HCT116 (cell line): ENCODE measurements around the gene SPDYE4. TPM values are rescaled to one million over a fixed set of nuclear protein-coding genes. Genes with fewer than 3 reads are reported as not detected.

Experiments used
- ATAC-seq: fragments of 200-7000 bp; cut with Tn5 transposase; 2 replicates; pipeline ENCODE4 v1.9.1; 2020; ENCODE audit warnings: mild to moderate bottlenecking, moderate library complexity
- BruUV-seq: library from RNA; stranded (reverse); fragments of 400-500 nt; replicated peaks from 2 replicates; lab custom pipeline; 2021; lab: Mats Ljungman, UMichigan
- CTCF ChIA-PET: fragments of 300-600 bp; sonication (Branson Sonifier 250); formaldehyde crosslinking; loops from one replicate; lab custom pipeline; 2021; ENCODE audit warnings: antibody characterized with exemption; lab: Charles Lee
- POLR2A ChIA-PET: fragments of 300-600, 350-600 bp; sonication (Branson Sonifier 250); formaldehyde crosslinking; loops from one replicate; lab custom pipeline; 2021; ENCODE audit warnings: antibody characterized with exemption; lab: Charles Lee
- RAD21 ChIA-PET, 2 experiments: fragments of 300-600 bp; sonication (Branson Sonifier 250); formaldehyde crosslinking; loops; one replicate each; lab custom pipeline; 2023; ENCODE audit warnings: low total read pairs in 2 of 2; ENCODE audit not compliant: uncharacterized antibody in 2 of 2, unreplicated experiment in 2 of 2, low non-redundant PET in 1 of 2; lab: Charles Lee
- DNase-seq: peaks from one replicate; pipeline ENCODE4 v3.0.0-alpha.2; 2010; ENCODE audit warnings: low read depth, low spot score
- H2AFZ ChIP-seq: fragments of 200-600 bp; shearing (Covaris generic), sonication (generic); 2 replicates; pipeline ENCODE4 v1.6.1; 2017; ENCODE audit warnings: low read depth, mixed run types, mixed read lengths, antibody characterized with exemption, low read length; ENCODE audit not compliant: poor library complexity, severe bottlenecking
- H3K27ac ChIP-seq: 2 replicates; pipeline ENCODE4 v1.5.1; 2012; ENCODE audit warnings: low read depth, low read length
- H3K27me3 ChIP-seq: fragments of 200-600 bp; sonication (generic); 2 replicates; pipeline ENCODE4 v1.6.1; 2016; ENCODE audit warnings: mixed run types, low read length, mixed read lengths; ENCODE audit not compliant: insufficient read depth
- H3K36me3 ChIP-seq, 2 experiments: fragments of 200-500 bp in 1 of 2; fragments of 200-600 bp in 1 of 2; sonication (Bioruptor generic) in 1 of 2; sonication (generic) in 1 of 2; 2 replicates each; pipeline versions ENCODE4 v1.5.1 to v1.6.1; 2014 to 2016; ENCODE audit warnings: low read length in 2 of 2, inconsistent platforms in 1 of 2, mixed read lengths in 1 of 2, mixed run types in 1 of 2; ENCODE audit not compliant: insufficient read depth in 2 of 2, control insufficient read depth in 1 of 2
- H3K4me1 ChIP-seq, 2 experiments: fragments of 200-600 bp in 1 of 2; sonication (generic) in 1 of 2; 2 replicates each; pipeline versions ENCODE4 v1.5.1 to v1.6.1; 2012 to 2017; ENCODE audit warnings: low read length in 2 of 2, inconsistent platforms in 1 of 2, mild to moderate bottlenecking in 1 of 2, mixed read lengths in 1 of 2, mixed run types in 1 of 2, moderate library complexity in 1 of 2; ENCODE audit not compliant: insufficient read depth in 2 of 2, control insufficient read depth in 1 of 2
- H3K4me2 ChIP-seq: fragments of 200-600 bp; sonication (generic); 2 replicates; pipeline ENCODE4 v1.6.1; 2017; ENCODE audit warnings: mixed run types, low read length, mixed read lengths
- H3K4me3 ChIP-seq, 2 experiments: fragments of 200-600 bp in 1 of 2; sonication (generic) in 1 of 2; replicated peaks in 1 of 2; 2 replicates each; pipeline ENCODE4 v1.5.1; 2011 to 2016; ENCODE audit warnings: low read length in 2 of 2, control low read depth in 1 of 2, low read depth in 1 of 2, mild to moderate bottlenecking in 1 of 2, mixed read lengths in 1 of 2, mixed run types in 1 of 2
- H3K79me2 ChIP-seq: fragments of 200-600 bp; sonication (generic); 2 replicates; pipeline ENCODE4 v1.6.1; 2017; ENCODE audit warnings: mild to moderate bottlenecking, mixed run types, low read length, moderate library complexity, mixed read lengths; ENCODE audit not compliant: insufficient read depth
- H3K9ac ChIP-seq: fragments of 200-600 bp; sonication (generic); 2 replicates; pipeline ENCODE4 v1.6.1; 2016; ENCODE audit warnings: low read length, mixed read lengths
- H3K9me2 ChIP-seq: fragments of 200-600 bp; sonication (generic), shearing (Covaris generic); 2 replicates; pipeline ENCODE4 v1.6.1; 2017; ENCODE audit warnings: mixed run types, mild to moderate bottlenecking, moderate library complexity; ENCODE audit not compliant: insufficient read depth
- H3K9me3 ChIP-seq, 2 experiments: fragments of 200-500 bp in 1 of 2; fragments of 200-600 bp in 1 of 2; sonication (Bioruptor generic) in 1 of 2; sonication (generic) in 1 of 2; 2 replicates each; pipeline ENCODE4 v1.6.1; 2014 to 2017; ENCODE audit warnings: low read length in 2 of 2, mixed read lengths in 2 of 2, inconsistent platforms in 1 of 2, low read depth in 1 of 2, mild to moderate bottlenecking in 1 of 2, mixed run types in 1 of 2, moderate library complexity in 1 of 2; ENCODE audit not compliant: control insufficient read depth in 1 of 2, insufficient read depth in 1 of 2
- H4K20me1 ChIP-seq: fragments of 200-600 bp; sonication (generic), shearing (Covaris generic); 2 replicates; pipeline ENCODE4 v1.6.1; 2017; ENCODE audit warnings: mixed run types, mild to moderate bottlenecking, moderate library complexity; ENCODE audit not compliant: insufficient read depth
- CBX3 ChIP-seq: IDR thresholded peaks from 2 replicates; pipeline ENCODE4 v1.6.1; 2012; ENCODE audit warnings: low read depth
- CEBPB ChIP-seq: IDR thresholded peaks from 2 replicates; pipeline ENCODE4 v1.6.1; 2012; ENCODE audit warnings: low read depth
- ELF1 ChIP-seq: IDR thresholded peaks from 2 replicates; pipeline ENCODE4 v1.6.1; 2012; ENCODE audit warnings: low read depth, borderline replicate concordance
- EZH2 ChIP-seq: fragments of 200-600 bp; sonication (generic); IDR thresholded peaks from 2 replicates; pipeline ENCODE4 v1.6.1; 2017; ENCODE audit warnings: antibody characterized with exemption, mixed run types
- FOSL1 ChIP-seq: IDR thresholded peaks from 2 replicates; pipeline ENCODE4 v1.6.1; 2012; ENCODE audit warnings: low read depth
- JUND ChIP-seq: IDR thresholded peaks from 2 replicates; pipeline ENCODE4 v1.6.1; 2012
- POLR2A ChIP-seq: IDR thresholded peaks from 2 replicates; pipeline ENCODE4 v1.7.0; 2011; ENCODE audit warnings: borderline replicate concordance; ENCODE audit not compliant: insufficient read depth, insufficient read length; ENCODE audit errors: extremely low read depth
- POLR2AphosphoS5 ChIP-seq: IDR thresholded peaks from 2 replicates; pipeline ENCODE4 v1.6.1; 2011; ENCODE audit warnings: mild to moderate bottlenecking, low read depth, low read length, moderate library complexity
- SP1 ChIP-seq: IDR thresholded peaks from 2 replicates; pipeline ENCODE4 v1.6.1; 2012; ENCODE audit warnings: low read depth
- SRF ChIP-seq: IDR thresholded peaks from 2 replicates; pipeline ENCODE4 v1.6.1; 2012; ENCODE audit warnings: low read depth
- TCF7L2 ChIP-seq: IDR thresholded peaks from 2 replicates; pipeline ENCODE4 v1.7.0; 2011; ENCODE audit warnings: borderline replicate concordance, inconsistent platforms; ENCODE audit not compliant: insufficient read depth, insufficient read length; ENCODE audit errors: extremely low read depth
- YY1 ChIP-seq: IDR thresholded peaks from 2 replicates; pipeline ENCODE4 v1.6.1; 2011; ENCODE audit warnings: low read length, low read depth, moderate library complexity, mild to moderate bottlenecking; ENCODE audit not compliant: insufficient replicate concordance; ENCODE audit errors: extremely low read depth
- ZFX ChIP-seq: fragments of 450-650 bp; IDR thresholded peaks from 2 replicates; pipeline ENCODE4 v1.6.1; 2017
- ZNF274 ChIP-seq: fragments of 200-500 bp; sonication (Bioruptor generic); IDR thresholded peaks from 2 replicates; pipeline ENCODE4 v1.6.1; 2014; ENCODE audit warnings: mild to moderate bottlenecking, low read depth, low read length, inconsistent platforms
- intact Hi-C: fragments of 100-400 bp; cut with micrococcal nuclease; formaldehyde crosslinking; loops from 2 replicates; pipeline ENCODE4 v1.10.0; 2022
- total RNA-seq: library from RNA; stranded (reverse); gene quantifications from one replicate; pipeline ENCODE4 v1.2.1, GENCODE V29; 2021; ENCODE audit not compliant: unreplicated experiment
- TF ChIP-seq, protein P1 (sequence below): IDR thresholded peaks from 2 replicates; pipeline ENCODE4 v1.6.1; 2011; ENCODE audit warnings: mild to moderate bottlenecking, low read length, moderate library complexity; ENCODE audit not compliant: insufficient replicate concordance; ENCODE audit errors: extremely low read depth
- TF ChIP-seq, protein P2 (sequence below): IDR thresholded peaks from 2 replicates; pipeline ENCODE4 v1.6.1; 2012
- TF ChIP-seq, protein P3 (sequence below), 3 experiments: fragments of 200-600 bp in 1 of 3; sonication (generic) in 1 of 3; IDR thresholded peaks in 2 of 3; conservative IDR thresholded peaks in 1 of 3; 2 replicates each; pipeline ENCODE4 v1.5.1; 2012 to 2017; ENCODE audit warnings: low read depth in 2 of 3, low read length in 2 of 3, antibody characterized with exemption in 1 of 3, borderline replicate concordance in 1 of 3, control low read depth in 1 of 3, mild to moderate bottlenecking in 1 of 3, mixed read lengths in 1 of 3, mixed run types in 1 of 3, moderate library complexity in 1 of 3; ENCODE audit not compliant: insufficient read depth in 1 of 3

Gene SPDYE4
- total RNA-seq, 1 experiment from 2014 or later = not detected

DNA sequence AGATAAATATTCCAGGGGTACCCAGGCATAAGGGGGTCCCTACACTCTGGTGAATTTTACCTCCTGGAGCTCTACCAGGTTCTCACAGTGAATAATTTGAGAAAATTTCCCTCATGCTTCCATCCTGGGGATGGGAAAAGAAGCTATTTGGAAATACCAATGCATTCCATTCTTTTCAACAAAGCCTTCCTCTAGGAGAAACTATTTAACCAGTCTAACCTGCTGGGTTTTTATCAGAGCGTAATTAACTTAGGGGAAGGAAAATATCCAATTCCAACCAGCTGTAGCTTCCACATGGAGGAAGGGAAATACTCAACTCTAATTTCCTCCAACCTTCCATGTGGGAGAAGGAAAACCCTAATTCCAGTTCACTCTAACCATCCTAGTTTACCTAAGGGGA lies 23.8 kb upstream of the SPDYE4 start:
- Histone ChIP-seq H3K27ac (no peak overlapping the region), H3K9ac (no peak overlapping the region), H3K4me2 (no peak overlapping the region), H4K20me1 (no peaks in the 10 kb centered on the region), H3K36me3 (no peaks in the 10 kb centered on the region), H3K9me2 (no peaks in the 10 kb centered on the region), H3K4me3 (no peak overlapping the region), H3K4me1 (peaks cover 0 to 3% of the 10 kb centered on the region in 2 experiments; a peak in 1 of 4 replicates), H2AFZ (no peak overlapping the region), H3K79me2 (no peaks in the 10 kb centered on the region), H3K9me3 (no peaks in the 10 kb centered on the region), H3K27me3 (no peaks in the 10 kb centered on the region)
- ChIA-PET RAD21 (no interaction called here), CTCF (interaction anchor here (0.9 to 1.7 kb wide), 2 partner anchors 399 to 722 kb away, joined by 3 to 4 read pairs; no protein-coding TSS in a partner anchor), POLR2A (no interaction called here)
- TF ChIP-seq TCF7L2 (no peak), ZNF274 (no peak), JUND (no peak), CEBPB (no peak)
- DNase-seq (no peak), ATAC-seq (no peak)
- intact Hi-C loops = no loop called here
- BruUV-seq = no TSS peak

DNA sequence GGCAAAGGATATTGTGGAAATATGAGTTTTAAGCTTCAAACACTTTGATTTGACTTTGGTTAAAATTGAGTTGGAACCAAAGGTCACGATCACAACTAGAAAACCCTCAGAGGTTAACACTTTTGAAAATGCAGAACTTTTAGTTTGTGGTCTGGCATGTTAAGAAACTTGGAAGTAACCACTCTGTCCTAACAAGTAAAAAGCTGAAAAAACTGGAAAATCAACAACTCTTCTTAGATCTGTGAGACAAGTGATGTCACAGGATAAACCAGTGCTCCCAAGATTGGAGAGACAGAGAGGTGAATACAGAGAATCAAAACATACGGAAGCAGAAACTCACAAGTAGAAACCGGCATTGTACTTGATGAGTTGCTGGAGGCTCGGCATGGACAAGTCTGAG lies 23.4 kb upstream of the SPDYE4 start:
- no peaks in the 10 kb centered on the region for H3K9me3 ChIP-seq
- CTCF ChIA-PET = interaction anchor here (0.9 to 1.7 kb wide), 2 partner anchors 398 to 721 kb away, joined by 3 to 4 read pairs; no protein-coding TSS in a partner anchor
- RAD21 ChIA-PET = interaction anchor here in 1 of 2 experiments (0.6 kb wide), 1 partner anchor 24 kb away, joined by 3 read pairs; no protein-coding TSS in a partner anchor
- no peak overlapping the region for H3K27ac ChIP-seq
- H3K79me2 ChIP-seq = no peaks in the 10 kb centered on the region
- POLR2A ChIA-PET = no interaction called here
- no peaks in the 10 kb centered on the region for H3K36me3 ChIP-seq
- H3K9me2 ChIP-seq = no peaks in the 10 kb centered on the region
- intact Hi-C loops = no loop called here
- H3K4me1 ChIP-seq = peaks cover 0 to 3% of the 10 kb centered on the region in 2 experiments; a peak in 1 of 4 replicates
- no peaks in the 10 kb centered on the region for H4K20me1 ChIP-seq
- BruUV-seq = no TSS peak
- ATAC-seq (no peak), DNase-seq (no peak)
- no peaks in the 10 kb centered on the region for H3K27me3 ChIP-seq
- H3K4me3 ChIP-seq = no peak overlapping the region
- no peak overlapping the region for H3K4me2 ChIP-seq
- H3K9ac ChIP-seq = no peak overlapping the region
- no peak overlapping the region for H2AFZ ChIP-seq
- no peak for TF ChIP-seq SP1
- TF ChIP-seq POLR2AphosphoS5 = no peak
- TF ChIP-seq, protein P1, sequence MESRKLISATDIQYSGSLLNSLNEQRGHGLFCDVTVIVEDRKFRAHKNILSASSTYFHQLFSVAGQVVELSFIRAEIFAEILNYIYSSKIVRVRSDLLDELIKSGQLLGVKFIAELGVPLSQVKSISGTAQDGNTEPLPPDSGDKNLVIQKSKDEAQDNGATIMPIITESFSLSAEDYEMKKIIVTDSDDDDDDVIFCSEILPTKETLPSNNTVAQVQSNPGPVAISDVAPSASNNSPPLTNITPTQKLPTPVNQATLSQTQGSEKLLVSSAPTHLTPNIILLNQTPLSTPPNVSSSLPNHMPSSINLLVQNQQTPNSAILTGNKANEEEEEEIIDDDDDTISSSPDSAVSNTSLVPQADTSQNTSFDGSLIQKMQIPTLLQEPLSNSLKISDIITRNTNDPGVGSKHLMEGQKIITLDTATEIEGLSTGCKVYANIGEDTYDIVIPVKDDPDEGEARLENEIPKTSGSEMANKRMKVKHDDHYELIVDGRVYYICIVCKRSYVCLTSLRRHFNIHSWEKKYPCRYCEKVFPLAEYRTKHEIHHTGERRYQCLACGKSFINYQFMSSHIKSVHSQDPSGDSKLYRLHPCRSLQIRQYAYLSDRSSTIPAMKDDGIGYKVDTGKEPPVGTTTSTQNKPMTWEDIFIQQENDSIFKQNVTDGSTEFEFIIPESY = no peak
- no peak for TF ChIP-seq ELF1
- no peak for TF ChIP-seq TCF7L2
- no peak for TF ChIP-seq ZFX
- TF ChIP-seq, protein P2, sequence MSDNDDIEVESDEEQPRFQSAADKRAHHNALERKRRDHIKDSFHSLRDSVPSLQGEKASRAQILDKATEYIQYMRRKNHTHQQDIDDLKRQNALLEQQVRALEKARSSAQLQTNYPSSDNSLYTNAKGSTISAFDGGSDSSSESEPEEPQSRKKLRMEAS = no peak
- no peak for TF ChIP-seq FOSL1
- TF ChIP-seq, protein P3, sequence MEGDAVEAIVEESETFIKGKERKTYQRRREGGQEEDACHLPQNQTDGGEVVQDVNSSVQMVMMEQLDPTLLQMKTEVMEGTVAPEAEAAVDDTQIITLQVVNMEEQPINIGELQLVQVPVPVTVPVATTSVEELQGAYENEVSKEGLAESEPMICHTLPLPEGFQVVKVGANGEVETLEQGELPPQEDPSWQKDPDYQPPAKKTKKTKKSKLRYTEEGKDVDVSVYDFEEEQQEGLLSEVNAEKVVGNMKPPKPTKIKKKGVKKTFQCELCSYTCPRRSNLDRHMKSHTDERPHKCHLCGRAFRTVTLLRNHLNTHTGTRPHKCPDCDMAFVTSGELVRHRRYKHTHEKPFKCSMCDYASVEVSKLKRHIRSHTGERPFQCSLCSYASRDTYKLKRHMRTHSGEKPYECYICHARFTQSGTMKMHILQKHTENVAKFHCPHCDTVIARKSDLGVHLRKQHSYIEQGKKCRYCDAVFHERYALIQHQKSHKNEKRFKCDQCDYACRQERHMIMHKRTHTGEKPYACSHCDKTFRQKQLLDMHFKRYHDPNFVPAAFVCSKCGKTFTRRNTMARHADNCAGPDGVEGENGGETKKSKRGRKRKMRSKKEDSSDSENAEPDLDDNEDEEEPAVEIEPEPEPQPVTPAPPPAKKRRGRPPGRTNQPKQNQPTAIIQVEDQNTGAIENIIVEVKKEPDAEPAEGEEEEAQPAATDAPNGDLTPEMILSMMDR (IDR thresholded peaks at IDR 0.05 in 2 of 3, conservative IDR thresholded peaks at IDR 0.05 in 1 of 3; ENCODE audit: borderline replicate concordance in 1 of 3, insufficient read depth in 1 of 3, low read depth in 2 of 3, low read length in 2 of 3) = no peak
- TF ChIP-seq POLR2A = no peak
- TF ChIP-seq EZH2 = no peak
- TF ChIP-seq YY1 = no peak
- no peak for TF ChIP-seq SRF
- no peak for TF ChIP-seq CBX3
- TF ChIP-seq CEBPB = no peak
